RWPE1 (cell line): Measurements from ENCODE around the gene ZNF512.
"Not testable (repeated sequence)": the region's sequence is repeated elsewhere in the genome, so short reads cannot be mapped to it uniquely, and the experiment has no call there.

Source experiments
- CTCF ChIA-PET: fragments of 350-600 bp; sonication (Branson Sonifier 250); formaldehyde crosslinking; extraction: SDS; loops from one replicate; lab custom pipeline; 2021; lab: Yijun Ruan, JAX
- POLR2A ChIA-PET: fragments of 400-600 bp; formaldehyde crosslinking; extraction: SDS; loops from one replicate; lab custom pipeline; 2020; ENCODE audit warnings: antibody characterized with exemption; ENCODE audit not compliant: low non-redundant PET; lab: Yijun Ruan, JAX
- DNase-seq: peaks from one replicate; pipeline ENCODE4 v3.0.0; 2012; ENCODE audit warnings: low spot score
- H3K27ac ChIP-seq: fragments of 450-650 bp; 2 replicates; pipeline ENCODE4 v1.5.1; 2017
- CTCF ChIP-seq: fragments of 450-650 bp; conservative IDR thresholded peaks from 2 replicates; pipeline ENCODE4 v1.5.1; 2017; ENCODE audit warnings: low read depth, mild to moderate bottlenecking

ZNF512 gene

GRCh38 chr2:27582695-27583389 is at the start of gene ZNF512:
TSS of gene ZNF512 (plus strand) at chr2:27583042. CDS start at chr2:27583113, 71 bp downstream.
- peak within 1 kb of the TSS; percentile 72 for H3K27ac ChIP-seq
- CTCF ChIA-PET, result no interaction called here
- POLR2A ChIA-PET, result interaction anchor here (0.6 kb wide), 1 partner anchor 19 kb away, joined by 3 read pairs; no protein-coding TSS in a partner anchor
- TF ChIP-seq CTCF, result no peak
- DNase-seq, result peak; percentile 85

- POLR2A ChIA-PET, result no interaction called here
- DNase-seq, result no peak
- H3K27ac ChIP-seq, result no peak overlapping the region
- no peak for TF ChIP-seq CTCF
- CTCF ChIA-PET, result interaction anchor here (0.6 kb wide), 2 partner anchors 12 to 85 kb away, joined by 3 to 7 read pairs; no protein-coding TSS in a partner anchor
Observed at GRCh38 chr2:27537287-27537686, 45.6 kb upstream of the ZNF512 start.

GRCh38 chr2:27538839-27539450 is 43.9 kb upstream of the ZNF512 start:
- DNase-seq, result not testable (repeated sequence)

GRCh38 chr2:27539649-27540048 is 43.2 kb upstream of the ZNF512 start:
- DNase-seq, CTCF ChIA-PET, H3K27ac ChIP-seq, POLR2A ChIA-PET: not testable (repeated sequence)

More at GRCh38 chr2:27538839-27539450, 43.9 kb upstream of the ZNF512 start:
- POLR2A ChIA-PET, H3K27ac ChIP-seq, CTCF ChIA-PET: not testable (repeated sequence)

- TF ChIP-seq CTCF, result no peak
- ChIA-PET CTCF (no interaction called here), POLR2A (no interaction called here)
- no peak overlapping the region for H3K27ac ChIP-seq
- DNase-seq, result no peak
Observed at GRCh38 chr2:27544143-27544821, 38.6 kb upstream of the ZNF512 start.

- CTCF ChIA-PET, result interaction anchor here (0.7 kb wide), 1 partner anchor 1170 kb away, joined by 3 read pairs; no protein-coding TSS in a partner anchor
- no peak for TF ChIP-seq CTCF
- no peak overlapping the region for H3K27ac ChIP-seq
- POLR2A ChIA-PET, result no interaction called here
- DNase-seq, result peak; percentile 7
Observed at GRCh38 chr2:27545348-27546141, 37.3 kb upstream of the ZNF512 start.

GRCh38 chr2:27549303-27549702 is 33.5 kb upstream of the ZNF512 start:
- ChIA-PET CTCF (interaction anchor here (0.7 kb wide), 1 partner anchor 29 kb away, joined by 3 read pairs; no protein-coding TSS in a partner anchor), POLR2A (no interaction called here)
- no peak for TF ChIP-seq CTCF
- DNase-seq, result no peak
- no peak overlapping the region for H3K27ac ChIP-seq
